ENCODE data around the gene ASAP3. TPM values are rescaled to one million over a fixed set of nuclear protein-coding genes. Genes with fewer than 3 reads are reported as not detected.
A peak's percentile ranks its signal among the peaks of the same experiment; 100 is the strongest.

ASAP3 gene
- total RNA-seq, 4 donors from 2014 or later = 69.3 to 75.7 (median 73.6) TPM

GRCh38 chr1:23449958-23450357, 34.0 kb downstream of the ASAP3 start:
- Histone ChIP-seq H3K9me3 (no peaks in the 10 kb centered on the region), H3K27ac (no peak overlapping the region), H3K4me1 (peaks cover 27 to 48% of the 10 kb centered on the region in 2 donors), H3K27me3 (no peaks in the 10 kb centered on the region), H3K36me3 (no peaks in the 10 kb centered on the region), H3K4me3 (replicated peaks in 1 of 3) (no peak overlapping the region)
- 82 to 97% methylated on average over 4 of the region's 4 CpGs for WGBS, 2 donors
- intact Hi-C loops (cut with DNase I) = no loop called here
- TF ChIP-seq POLR2A (IDR thresholded peaks at IDR 0.05) (no peak), CTCF (IDR thresholded peaks at IDR 0.05) (no peak)
- DNase-seq = peak; percentile 76 to 81

- 82 to 89% methylated on average over 6 of the region's 6 CpGs for WGBS, 2 donors
- no peak for DNase-seq
- intact Hi-C loops (cut with DNase I) = no loop called here
- no peaks in the 10 kb centered on the region for H3K27me3 ChIP-seq
- H3K4me3 ChIP-seq (replicated peaks in 1 of 3) = no peak overlapping the region
- TF ChIP-seq CTCF (IDR thresholded peaks at IDR 0.05) = no peak
- TF ChIP-seq POLR2A (IDR thresholded peaks at IDR 0.05) = no peak
- H3K36me3 ChIP-seq = no peaks in the 10 kb centered on the region
- no peak overlapping the region for H3K27ac ChIP-seq
- no peaks in the 10 kb centered on the region for H3K9me3 ChIP-seq
- H3K4me1 ChIP-seq = peaks cover 27 to 46% of the 10 kb centered on the region in 2 donors
Observed at GRCh38 chr1:23449306-23449705, 34.7 kb downstream of the ASAP3 start.

GRCh38 chr1:23448846-23449245, 35.1 kb downstream of the ASAP3 start:
- H3K9me3 ChIP-seq = no peaks in the 10 kb centered on the region
- H3K27me3 ChIP-seq = no peaks in the 10 kb centered on the region
- 100% methylated on average over 1 of the region's 1 CpG for WGBS, 2 donors
- no peaks in the 10 kb centered on the region for H3K36me3 ChIP-seq
- TF ChIP-seq CTCF (IDR thresholded peaks at IDR 0.05) (no peak), POLR2A (IDR thresholded peaks at IDR 0.05) (no peak)
- peaks cover 27 to 49% of the 10 kb centered on the region in 2 donors for H3K4me1 ChIP-seq
- no peak for DNase-seq
- intact Hi-C loops (cut with DNase I) = no loop called here
- no peak overlapping the region for H3K27ac ChIP-seq
- no peak overlapping the region for H3K4me3 ChIP-seq (replicated peaks in 1 of 3)

GRCh38 chr1:23446661-23447310, 37.2 kb downstream of the ASAP3 start:
- no peak for TF ChIP-seq CTCF (IDR thresholded peaks at IDR 0.05)
- TF ChIP-seq POLR2A (IDR thresholded peaks at IDR 0.05) = no peak
- 91 to 94% methylated on average over 8 of the region's 8 CpGs for WGBS, 2 donors

GRCh38 chr1:23444596-23445390, 39.2 kb downstream of the ASAP3 start:
- H3K36me3 ChIP-seq = peaks cover 0 to 9% of the 10 kb centered on the region in 2 donors
- intact Hi-C loops (cut with DNase I) = no loop called here
- 81 to 88% methylated on average over 4 of the region's 4 CpGs for WGBS, 2 donors
- H3K9me3 ChIP-seq = no peaks in the 10 kb centered on the region
- no peak overlapping the region for H3K4me3 ChIP-seq (replicated peaks in 1 of 3)
- peak overlapping the region in 2 of 3 donors; percentile 5 to 54 for H3K27ac ChIP-seq
- H3K27me3 ChIP-seq = no peaks in the 10 kb centered on the region
- no peak for DNase-seq
- TF ChIP-seq CTCF (IDR thresholded peaks at IDR 0.05) (no peak), POLR2A (IDR thresholded peaks at IDR 0.05) (no peak)
- peaks cover 0 to 11% of the 10 kb centered on the region in 2 donors for H3K4me1 ChIP-seq

More at GRCh38 chr1:23446661-23447310, 37.2 kb downstream of the ASAP3 start:
- DNase-seq = no peak
- no peak overlapping the region for H3K27ac ChIP-seq
- intact Hi-C loops (cut with DNase I) = no loop called here
- no peaks in the 10 kb centered on the region for H3K9me3 ChIP-seq
- H3K4me3 ChIP-seq (replicated peaks in 1 of 3) = no peak overlapping the region
- H3K27me3 ChIP-seq = no peaks in the 10 kb centered on the region
- peaks cover 0 to 2% of the 10 kb centered on the region in 2 donors for H3K36me3 ChIP-seq
- H3K4me1 ChIP-seq = peaks cover 16 to 30% of the 10 kb centered on the region in 2 donors

Data from thyroid gland (tissue), 4 donors.